IPS DF 19.7 (cell line): ENCODE results near the gene LIN7C.
"Not testable (repeated sequence)": the region's sequence is repeated elsewhere in the genome, so short reads cannot be mapped to it uniquely, and the experiment has no call there.

Source experiments
- DNase-seq: peaks from one replicate; pipeline ENCODE4 v3.0.0-alpha.2; 2013; ENCODE audit warnings: low read depth, low spot score

Gene LIN7C, protein sequence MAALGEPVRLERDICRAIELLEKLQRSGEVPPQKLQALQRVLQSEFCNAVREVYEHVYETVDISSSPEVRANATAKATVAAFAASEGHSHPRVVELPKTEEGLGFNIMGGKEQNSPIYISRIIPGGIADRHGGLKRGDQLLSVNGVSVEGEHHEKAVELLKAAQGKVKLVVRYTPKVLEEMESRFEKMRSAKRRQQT

DNA sequence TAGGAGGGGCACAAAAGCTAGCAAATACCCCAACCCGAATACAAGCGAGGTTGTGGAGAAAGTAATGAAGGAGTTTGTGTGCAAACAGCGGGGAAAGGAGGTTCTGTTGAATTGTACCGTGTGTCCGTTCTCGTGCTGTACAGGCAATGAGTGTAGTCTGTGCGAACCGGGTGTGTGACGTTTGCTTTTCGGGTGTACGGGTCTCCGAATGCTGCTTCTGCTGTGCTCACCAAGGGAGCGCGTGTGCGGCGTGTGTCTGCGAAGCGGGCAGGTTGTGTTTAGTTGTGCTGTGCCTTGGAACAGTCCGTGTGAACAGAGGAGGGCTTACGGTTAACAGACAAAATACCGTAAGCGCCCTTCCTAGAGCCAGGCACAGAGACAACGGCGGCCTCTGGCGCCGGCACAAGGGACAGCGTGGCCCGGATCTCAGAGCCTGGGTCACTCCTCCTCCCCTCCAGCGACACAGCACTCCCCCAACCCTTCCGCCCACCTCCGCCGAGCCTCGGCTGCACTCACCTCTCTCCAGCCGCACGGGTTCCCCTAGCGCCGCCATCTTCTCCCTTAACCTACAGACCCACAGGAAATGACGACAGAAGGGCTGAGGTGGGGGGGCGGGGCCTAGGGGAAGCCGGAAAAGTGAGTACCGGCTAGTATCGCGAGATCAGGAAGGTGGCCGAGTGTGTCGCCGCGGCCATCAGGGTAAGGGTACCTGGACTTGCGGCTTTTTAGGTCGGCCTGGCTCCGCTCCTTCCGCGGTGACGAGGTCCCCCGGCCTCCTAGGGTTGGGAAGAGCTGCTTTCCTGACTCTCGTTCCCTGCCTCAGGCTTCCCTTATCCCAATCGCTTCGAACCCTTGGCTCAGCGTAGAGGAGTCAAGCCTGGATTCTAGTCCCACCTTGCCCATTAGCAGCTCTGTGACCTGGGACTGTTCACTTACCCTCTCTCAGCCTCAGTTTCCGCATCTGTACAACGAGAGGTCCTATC is at the start of gene LIN7C:
Gene LIN7C, minus strand, starts transcription at position 570 of the 983 bp plus-strand sequence. Its CDS starts 17 bp downstream, at position 553.
- DNase-seq: peak; percentile 90

DNA sequence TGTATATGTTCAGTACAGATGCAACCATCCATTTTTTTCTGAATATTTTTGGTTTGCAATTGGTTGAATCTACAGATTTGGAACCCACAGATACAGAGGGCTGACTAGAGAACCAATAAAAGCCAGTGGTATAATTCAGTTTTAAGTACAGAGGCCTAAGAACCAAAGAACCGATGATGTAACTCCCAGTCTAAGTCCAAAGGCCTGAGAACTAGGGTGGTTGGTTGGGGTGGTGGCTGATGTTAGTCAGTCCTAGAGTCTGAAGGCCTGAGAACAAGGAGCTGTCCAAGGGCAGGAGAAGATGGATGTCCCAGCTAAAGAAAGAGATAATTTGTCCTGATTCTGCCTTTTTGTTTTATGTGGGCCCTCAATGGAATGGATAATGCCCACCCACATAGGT is 48.7 kb upstream of the LIN7C start:
- DNase-seq: no peak

DNA sequence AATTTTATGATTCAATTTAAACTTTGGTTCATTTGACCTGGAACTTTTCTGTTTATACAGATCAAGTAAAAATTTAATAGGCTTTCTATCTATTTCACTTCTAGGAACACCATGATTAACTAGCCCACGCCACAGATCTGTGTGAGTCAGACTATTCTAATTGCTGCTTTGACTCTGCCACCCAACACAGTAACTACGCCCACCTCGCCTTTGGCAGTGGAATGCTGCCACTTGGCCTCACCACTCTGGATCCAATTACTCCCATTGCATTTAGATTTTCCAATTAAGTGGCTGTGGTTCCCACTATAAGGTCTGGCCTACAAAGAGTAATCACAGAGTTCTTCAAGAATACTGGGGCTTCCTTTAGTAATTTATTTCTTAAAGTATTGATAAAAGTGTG is 46.6 kb upstream of the LIN7C start:
- DNase-seq: no peak

DNA sequence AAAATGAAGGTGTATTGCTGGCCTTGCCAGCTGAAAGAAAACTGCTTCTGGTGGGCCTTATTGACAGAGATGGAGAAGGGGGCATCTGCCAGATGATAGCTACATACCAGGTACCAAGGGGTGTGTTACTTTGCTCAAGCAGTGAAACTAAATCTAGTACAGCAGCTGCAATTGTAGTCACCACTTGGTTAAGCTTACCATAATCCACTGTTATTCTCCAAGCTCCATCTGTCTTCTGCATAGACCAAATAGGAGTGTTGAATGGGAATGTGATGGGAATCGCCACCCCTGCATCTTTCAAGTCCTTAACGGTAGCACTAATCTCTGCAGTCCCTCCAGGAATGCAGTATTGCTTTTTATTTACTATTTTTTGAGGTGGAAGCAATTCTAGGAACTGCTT is 45.8 kb upstream of the LIN7C start:
- DNase-seq: no peak

DNA sequence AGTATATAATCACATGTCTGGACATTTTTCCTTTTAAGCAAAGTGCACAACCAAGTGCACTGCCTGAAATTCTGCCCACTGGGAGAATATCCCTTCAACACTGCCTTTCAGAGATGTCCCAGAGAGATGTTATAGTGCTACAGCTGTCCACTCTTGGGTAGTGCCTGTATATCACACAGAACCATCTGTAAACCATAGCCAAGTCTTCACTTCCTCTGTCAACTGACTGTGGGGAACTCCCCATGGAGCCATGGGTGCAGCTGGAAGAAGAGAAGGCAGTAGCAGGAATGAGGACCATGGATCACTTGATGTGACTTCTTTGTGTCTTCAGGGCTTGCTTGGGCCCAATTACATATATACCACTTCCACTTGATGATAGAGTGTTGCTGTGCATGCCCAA is 44.6 kb upstream of the LIN7C start:
- DNase-seq: no peak

- no peak for DNase-seq
Observed at GRCh38 chr11:27545946-27546345, 39.4 kb upstream of the LIN7C start.

DNA sequence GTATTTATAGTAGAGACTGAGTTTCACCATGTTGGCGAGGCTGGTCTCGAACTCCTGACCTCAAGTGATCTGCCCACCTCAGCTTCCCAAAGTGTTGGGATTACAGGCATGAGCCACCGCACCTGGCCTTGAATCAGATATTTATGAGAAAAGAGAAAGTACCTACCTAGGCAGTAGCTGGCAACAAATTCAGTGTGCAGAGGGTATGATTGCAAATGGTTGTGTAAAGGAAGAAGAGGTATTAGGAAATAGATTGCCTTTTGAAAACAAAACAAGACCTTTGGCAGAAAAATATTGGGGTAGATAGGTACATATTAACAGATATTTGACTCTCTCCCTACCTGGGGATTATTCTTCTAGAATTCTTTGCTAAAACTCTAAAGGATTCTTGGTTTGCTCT is 38.5 kb upstream of the LIN7C start:
- DNase-seq: no peak

DNA sequence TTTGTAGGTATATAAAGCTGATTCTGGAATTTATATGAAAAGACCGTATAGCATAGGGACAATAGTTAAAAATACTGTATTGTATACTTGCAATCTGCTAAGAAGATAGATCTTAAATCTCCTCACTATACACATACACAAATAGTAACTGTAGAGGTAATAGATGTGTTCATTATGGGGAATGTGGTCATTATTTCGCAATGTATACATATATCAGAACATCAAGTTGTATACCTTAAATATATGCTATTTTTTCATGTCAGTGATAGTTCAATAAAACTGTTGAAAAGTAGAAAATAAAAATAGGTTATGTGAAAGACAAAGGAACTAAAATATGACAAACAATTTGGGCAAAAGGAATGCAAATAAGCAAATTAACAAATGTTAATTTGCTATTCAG is 35.2 kb upstream of the LIN7C start:
- DNase-seq: no peak

GRCh38 chr11:27540051-27540450 is 33.5 kb upstream of the LIN7C start:
- no peak for DNase-seq

DNA sequence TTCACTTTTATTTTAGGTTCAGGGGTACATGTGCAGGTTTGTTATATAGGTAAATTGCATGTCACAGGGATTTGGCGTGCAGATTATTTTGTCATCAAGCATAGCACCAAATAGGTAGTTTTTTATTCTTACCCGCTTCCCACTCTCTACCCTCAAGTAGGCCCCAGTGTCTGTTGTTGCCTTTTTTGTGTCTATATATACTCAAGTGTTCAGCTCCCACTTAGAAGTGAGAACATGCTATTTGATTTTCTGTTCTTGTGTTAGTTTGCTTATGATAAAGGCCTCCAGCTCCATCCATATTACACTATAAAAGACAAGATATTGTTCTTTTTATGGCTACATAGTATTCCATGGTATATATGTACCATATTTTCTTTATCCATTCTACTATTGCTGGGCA is 28.5 kb upstream of the LIN7C start:
- DNase-seq: no peak

DNA sequence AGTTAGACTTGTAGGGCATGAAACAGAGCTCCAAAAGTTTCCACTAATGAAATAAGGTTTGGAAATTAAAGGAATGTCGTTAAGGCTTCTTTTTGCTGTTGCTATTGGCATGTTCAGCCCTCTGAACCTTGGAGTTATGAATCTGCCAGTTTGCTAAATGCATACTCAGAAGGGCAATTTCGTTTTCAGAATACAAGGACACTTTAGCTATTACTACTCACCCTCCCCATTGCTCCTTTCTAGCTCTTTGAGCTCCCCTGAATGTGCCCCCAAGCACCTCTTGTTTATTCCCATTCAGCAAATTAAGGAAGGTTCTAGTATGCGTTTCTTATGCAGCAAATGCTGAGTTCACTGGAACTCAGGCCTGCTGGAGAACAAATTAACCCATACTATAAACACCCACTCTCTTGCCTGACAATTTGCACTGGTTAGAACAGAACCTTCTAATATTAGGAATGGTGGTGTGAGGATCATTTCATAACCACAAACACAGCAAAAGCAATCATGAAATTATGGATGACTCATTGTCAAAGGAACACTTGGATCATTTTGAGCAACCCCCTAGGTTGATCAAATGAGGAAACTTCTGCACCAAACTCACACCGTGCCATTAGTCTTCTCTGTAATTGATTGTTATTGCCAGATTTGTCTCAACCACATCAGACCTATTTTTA is 26.2 kb upstream of the LIN7C start:
- DNase-seq: no peak

DNA sequence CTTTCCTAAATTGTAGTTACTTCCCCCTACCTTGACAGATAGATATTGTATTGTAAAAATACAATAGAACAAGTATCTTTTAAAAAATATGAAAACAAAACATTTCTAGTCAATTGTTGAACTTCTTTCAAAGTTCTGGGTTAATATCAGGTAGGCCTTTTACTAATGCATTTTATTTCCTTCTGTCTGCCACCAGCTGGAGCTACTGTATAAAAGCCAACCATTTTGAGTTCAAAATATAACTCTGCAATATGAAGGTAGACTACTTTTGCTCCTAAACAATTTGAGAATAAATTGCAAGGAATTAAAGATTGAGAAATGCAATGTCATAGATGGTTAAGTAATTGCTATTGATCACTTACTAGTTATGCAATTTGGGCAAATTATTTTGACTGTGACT is 22.1 kb upstream of the LIN7C start:
- DNase-seq: no peak

- DNase-seq: no peak
Observed at GRCh38 chr11:27526535-27526934, 20.0 kb upstream of the LIN7C start.

GRCh38 chr11:27525824-27526516 is 19.4 kb upstream of the LIN7C start:
- DNase-seq: no peak

GRCh38 chr11:27524155-27524554 is 17.6 kb upstream of the LIN7C start:
- DNase-seq: peak; percentile 48

GRCh38 chr11:27520226-27520625 is 13.7 kb upstream of the LIN7C start:
- no peak for DNase-seq

DNA sequence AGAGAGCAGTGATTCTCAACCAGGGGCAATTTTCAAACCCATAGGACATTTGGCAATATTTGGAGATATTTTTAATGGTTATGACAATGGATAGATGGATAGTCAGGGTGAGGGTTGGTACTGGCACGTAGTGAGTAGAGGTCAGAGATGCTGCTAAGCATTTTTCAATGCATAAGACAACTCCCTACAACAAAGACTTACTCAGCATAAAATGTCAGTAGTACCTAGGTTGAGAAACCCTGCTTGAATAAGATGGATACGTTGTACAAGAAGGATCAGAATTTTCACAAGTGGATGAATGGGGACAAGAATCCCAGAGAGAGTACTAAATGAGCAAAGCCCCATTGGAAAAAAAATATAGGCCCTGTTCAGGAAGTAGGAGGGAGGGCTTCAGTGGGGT is 11.9 kb upstream of the LIN7C start:
- DNase-seq: no peak

DNA sequence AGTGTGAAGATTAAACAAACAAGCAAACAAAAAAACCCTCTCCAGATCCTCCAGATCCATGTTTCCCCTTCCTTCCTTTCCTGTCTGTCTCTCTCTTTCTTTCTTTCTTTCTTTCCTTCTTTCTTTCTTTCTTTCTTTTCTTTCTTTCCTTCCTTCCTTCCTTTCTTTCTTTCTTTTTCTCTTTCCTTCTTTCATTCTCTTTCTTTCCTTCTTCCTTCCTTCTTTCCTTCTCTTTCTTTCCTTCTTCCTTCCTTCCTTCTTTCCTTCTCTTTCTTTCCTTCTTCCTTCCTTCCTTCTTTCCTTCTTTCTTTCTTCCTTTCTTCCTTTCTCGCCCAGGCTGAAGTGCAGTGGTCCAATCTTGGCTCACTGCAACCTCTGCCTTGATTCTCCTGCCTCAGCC is 10.9 kb upstream of the LIN7C start:
- DNase-seq: not testable (repeated sequence)

DNA sequence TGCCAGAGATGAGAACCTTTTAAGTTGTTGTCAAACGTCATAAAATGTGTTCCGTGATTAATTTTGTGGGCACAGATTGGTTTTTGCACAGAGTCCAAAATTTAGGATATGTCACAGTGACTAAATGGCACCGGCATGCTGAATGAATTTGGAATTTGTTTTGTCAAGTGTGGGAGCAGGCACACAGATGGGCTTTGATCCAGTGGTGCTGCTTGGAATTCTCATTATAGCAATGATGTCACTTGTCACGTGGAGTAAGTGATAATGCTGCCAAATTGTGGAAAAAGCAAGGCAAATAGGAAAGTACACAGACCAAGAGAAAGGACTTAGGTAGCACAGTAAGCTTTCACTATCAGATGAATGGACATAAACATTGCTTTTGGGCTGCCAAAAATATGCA is 8.0 kb upstream of the LIN7C start:
- DNase-seq: no peak

GRCh38 chr11:27514076-27514475 is 7.5 kb upstream of the LIN7C start:
- no peak for DNase-seq

GRCh38 chr11:27513389-27513788 is 6.8 kb upstream of the LIN7C start:
- no peak for DNase-seq

GRCh38 chr11:27512238-27512637 is 5.7 kb upstream of the LIN7C start:
- DNase-seq: no peak
